ENCODE results near the gene HABP2. TPM values are rescaled to one million over a fixed set of nuclear protein-coding genes. Genes with fewer than 3 reads are reported as not detected.

HABP2 gene
- polyA plus RNA-seq, 4 donors = 0.89 to 16.3 (median 1.9) TPM; not detected in 1

Other genes with a start within 250 kb of the HABP2 start
- gene NRAP, start 111.0 kb downstream of the HABP2 start, polyA plus RNA-seq = 1 to 10 TPM in 1 of 4 donors, under 1 TPM in 3; 0.03 to 2.2 (median 0.18) TPM
- 100 to 1,000 TPM in 1 of 4 donors, 10 to 100 TPM in 3; 33.5 to 139 (median 74.8) TPM for gene CASP7, start 126.9 kb downstream of the HABP2 start, polyA plus RNA-seq
- 10 to 100 TPM; 23.1 to 60.0 (median 39.8) TPM for gene PLEKHS1, start 198.6 kb downstream of the HABP2 start, polyA plus RNA-seq

Data from small intestine (tissue), 4 donors.